ENCODE results near the gene NLRP1. TPM values are rescaled to one million over a fixed set of nuclear protein-coding genes. Genes with fewer than 3 reads are reported as not detected.

The NLRP1 gene
- total RNA-seq = 1 to 10 TPM; 3.6 to 7.7 (median 6.9) TPM

- peak within 1 kb of the TSS; percentile 79 to 84 (median 83) for H3K27ac ChIP-seq
- ATAC-seq (peak; percentile 59 to 80), DNase-seq (peak; percentile 72 to 79)
- H3K9me3 ChIP-seq = no peaks in the 10 kb centered on the region
- in situ Hi-C loops (cut with MboI; ENCODE audit: low sequenced_read_pairs in 4 of 4) = loop anchor here (5.0 to 25.0 kb wide), 6 partner anchors 128 to 848 kb away; partner anchors contain the start of gene WSCD1 (in 2 of the 4)
- intact Hi-C loops (cut with DNase I; ENCODE audit: low total_unique reads) = loop anchor here (5.0 kb wide), 1 partner anchor 853 kb away; the partner anchor contains the start of gene AIPL1
- TF ChIP-seq POLR2A (IDR thresholded peaks at IDR 0.05) = peak; percentile 45 to 68
- no peak for TF ChIP-seq CTCF (IDR thresholded peaks at IDR 0.05 in 4 of 5, conservative IDR thresholded peaks at IDR 0.05 in 1 of 5)
- no peaks in the 10 kb centered on the region for H3K36me3 ChIP-seq
- H3K27me3 ChIP-seq = no peaks in the 10 kb centered on the region
- peak within 1 kb of the TSS; percentile 49 to 59 (median 56) for H3K4me3 ChIP-seq
- peaks cover 19 to 21% of the 10 kb centered on the region in 2 donors for H3K4me1 ChIP-seq
Observed at GRCh38 chr17:5584383-5585286, at the start of gene NLRP1. TSS of gene NLRP1 (minus strand) at chr17:5584509. CDS start at chr17:5583957, 552 bp downstream.

GRCh38 chr17:5631958-5632590 is 47.8 kb upstream of the NLRP1 start:
- H3K27ac ChIP-seq = no peak overlapping the region
- TF ChIP-seq POLR2A (IDR thresholded peaks at IDR 0.05) (no peak), CTCF (IDR thresholded peaks at IDR 0.05 in 4 of 5, conservative IDR thresholded peaks at IDR 0.05 in 1 of 5) (no peak)
- in situ Hi-C loops (cut with MboI; ENCODE audit: low sequenced_read_pairs in 4 of 4) = no loop called here
- intact Hi-C loops (cut with DNase I; ENCODE audit: low total_unique reads) = no loop called here
- DNase-seq = no peak
- ATAC-seq = no peak
- H3K4me3 ChIP-seq = no peak overlapping the region
- H3K27me3 ChIP-seq = peaks cover 0 to 4% (median 3%) of the 10 kb centered on the region in 3 donors
- no peaks in the 10 kb centered on the region for H3K9me3 ChIP-seq
- no peaks in the 10 kb centered on the region for H3K36me3 ChIP-seq
- no peaks in the 10 kb centered on the region for H3K4me1 ChIP-seq

GRCh38 chr17:5630434-5630833 is 46.1 kb upstream of the NLRP1 start:
- H3K4me3 ChIP-seq = no peak overlapping the region
- DNase-seq = no peak
- peaks cover 0 to 4% (median 3%) of the 10 kb centered on the region in 3 donors for H3K27me3 ChIP-seq
- ATAC-seq = no peak
- H3K27ac ChIP-seq = no peak overlapping the region
- no peak for TF ChIP-seq POLR2A (IDR thresholded peaks at IDR 0.05)
- no peak for TF ChIP-seq CTCF (IDR thresholded peaks at IDR 0.05 in 4 of 5, conservative IDR thresholded peaks at IDR 0.05 in 1 of 5)
- in situ Hi-C loops (cut with MboI; ENCODE audit: low sequenced_read_pairs in 4 of 4) (no loop called here), intact Hi-C loops (cut with DNase I; ENCODE audit: low total_unique reads) (no loop called here)
- no peaks in the 10 kb centered on the region for H3K9me3 ChIP-seq
- no peaks in the 10 kb centered on the region for H3K36me3 ChIP-seq
- H3K4me1 ChIP-seq = no peaks in the 10 kb centered on the region

GRCh38 chr17:5629128-5629527 is 44.8 kb upstream of the NLRP1 start:
- TF ChIP-seq POLR2A (IDR thresholded peaks at IDR 0.05) (no peak), CTCF (IDR thresholded peaks at IDR 0.05 in 4 of 5, conservative IDR thresholded peaks at IDR 0.05 in 1 of 5) (no peak)
- in situ Hi-C loops (cut with MboI; ENCODE audit: low sequenced_read_pairs in 4 of 4) (no loop called here), intact Hi-C loops (cut with DNase I; ENCODE audit: low total_unique reads) (no loop called here)
- ATAC-seq = no peak
- Histone ChIP-seq H3K9me3 (no peaks in the 10 kb centered on the region), H3K36me3 (no peaks in the 10 kb centered on the region), H3K4me1 (no peaks in the 10 kb centered on the region), H3K4me3 (no peak overlapping the region), H3K27ac (no peak overlapping the region), H3K27me3 (peaks cover 0 to 6% (median 4%) of the 10 kb centered on the region in 3 donors)
- no peak for DNase-seq
